ENCODE measurements around the gene DDB1.

DDB1 gene

GRCh38 chr11:61275191-61275590 lies 57.7 kb downstream of the DDB1 start:
- H3K4me3 ChIP-seq (ENCODE audit: low read depth, low read length), result no peak overlapping the region
- TF ChIP-seq, protein P1, sequence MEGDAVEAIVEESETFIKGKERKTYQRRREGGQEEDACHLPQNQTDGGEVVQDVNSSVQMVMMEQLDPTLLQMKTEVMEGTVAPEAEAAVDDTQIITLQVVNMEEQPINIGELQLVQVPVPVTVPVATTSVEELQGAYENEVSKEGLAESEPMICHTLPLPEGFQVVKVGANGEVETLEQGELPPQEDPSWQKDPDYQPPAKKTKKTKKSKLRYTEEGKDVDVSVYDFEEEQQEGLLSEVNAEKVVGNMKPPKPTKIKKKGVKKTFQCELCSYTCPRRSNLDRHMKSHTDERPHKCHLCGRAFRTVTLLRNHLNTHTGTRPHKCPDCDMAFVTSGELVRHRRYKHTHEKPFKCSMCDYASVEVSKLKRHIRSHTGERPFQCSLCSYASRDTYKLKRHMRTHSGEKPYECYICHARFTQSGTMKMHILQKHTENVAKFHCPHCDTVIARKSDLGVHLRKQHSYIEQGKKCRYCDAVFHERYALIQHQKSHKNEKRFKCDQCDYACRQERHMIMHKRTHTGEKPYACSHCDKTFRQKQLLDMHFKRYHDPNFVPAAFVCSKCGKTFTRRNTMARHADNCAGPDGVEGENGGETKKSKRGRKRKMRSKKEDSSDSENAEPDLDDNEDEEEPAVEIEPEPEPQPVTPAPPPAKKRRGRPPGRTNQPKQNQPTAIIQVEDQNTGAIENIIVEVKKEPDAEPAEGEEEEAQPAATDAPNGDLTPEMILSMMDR (IDR thresholded peaks at IDR 0.05; ENCODE audit: low read depth, low read length), result no peak

DNA sequence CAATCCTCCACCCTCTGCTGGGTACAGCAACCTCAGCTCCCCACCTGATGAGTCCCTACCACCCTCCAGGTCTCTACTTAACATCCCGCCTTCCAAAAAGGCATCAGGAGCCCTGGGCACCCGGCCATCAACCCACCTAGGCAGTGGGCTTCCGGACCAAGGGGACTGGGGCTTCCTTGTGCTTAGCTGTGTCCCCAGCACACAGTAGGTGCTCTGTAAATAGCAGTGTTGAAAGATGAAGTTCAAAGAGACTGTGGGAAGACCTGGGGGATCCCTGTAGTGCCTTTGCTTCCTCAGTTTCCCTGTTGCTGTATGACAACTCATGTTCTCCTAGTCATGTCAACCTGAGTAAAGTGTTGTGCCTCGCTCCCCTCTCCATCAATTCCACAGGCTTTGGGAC lies 58.8 kb downstream of the DDB1 start:
- no peak overlapping the region for H3K4me3 ChIP-seq (ENCODE audit: low read depth, low read length)
- TF ChIP-seq, protein P1 (IDR thresholded peaks at IDR 0.05; ENCODE audit: low read depth, low read length), result no peak

GRCh38 chr11:61273178-61274078 lies 59.5 kb downstream of the DDB1 start:
- no peak overlapping the region for H3K4me3 ChIP-seq (ENCODE audit: low read depth, low read length)
- TF ChIP-seq, protein P1 (IDR thresholded peaks at IDR 0.05; ENCODE audit: low read depth, low read length), result no peak

DNA sequence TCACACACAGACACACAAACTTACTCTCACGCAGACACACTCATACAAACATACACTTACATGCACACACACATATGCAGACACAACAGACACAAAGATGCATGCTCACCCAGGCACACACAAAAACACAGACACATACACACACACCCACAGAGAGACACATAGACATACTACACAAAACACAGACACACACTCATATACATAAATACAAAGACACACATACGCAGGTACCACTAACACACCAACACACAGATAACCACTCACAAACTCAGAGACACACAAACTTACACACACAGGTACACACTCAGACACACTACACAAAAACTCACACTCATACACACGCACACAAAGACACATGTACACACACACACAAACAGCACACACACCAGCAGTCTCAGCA lies 60.2 kb downstream of the DDB1 start:
- TF ChIP-seq, protein P1 (IDR thresholded peaks at IDR 0.05; ENCODE audit: low read depth, low read length), result no peak
- H3K4me3 ChIP-seq (ENCODE audit: low read depth, low read length), result no peak overlapping the region

DNA sequence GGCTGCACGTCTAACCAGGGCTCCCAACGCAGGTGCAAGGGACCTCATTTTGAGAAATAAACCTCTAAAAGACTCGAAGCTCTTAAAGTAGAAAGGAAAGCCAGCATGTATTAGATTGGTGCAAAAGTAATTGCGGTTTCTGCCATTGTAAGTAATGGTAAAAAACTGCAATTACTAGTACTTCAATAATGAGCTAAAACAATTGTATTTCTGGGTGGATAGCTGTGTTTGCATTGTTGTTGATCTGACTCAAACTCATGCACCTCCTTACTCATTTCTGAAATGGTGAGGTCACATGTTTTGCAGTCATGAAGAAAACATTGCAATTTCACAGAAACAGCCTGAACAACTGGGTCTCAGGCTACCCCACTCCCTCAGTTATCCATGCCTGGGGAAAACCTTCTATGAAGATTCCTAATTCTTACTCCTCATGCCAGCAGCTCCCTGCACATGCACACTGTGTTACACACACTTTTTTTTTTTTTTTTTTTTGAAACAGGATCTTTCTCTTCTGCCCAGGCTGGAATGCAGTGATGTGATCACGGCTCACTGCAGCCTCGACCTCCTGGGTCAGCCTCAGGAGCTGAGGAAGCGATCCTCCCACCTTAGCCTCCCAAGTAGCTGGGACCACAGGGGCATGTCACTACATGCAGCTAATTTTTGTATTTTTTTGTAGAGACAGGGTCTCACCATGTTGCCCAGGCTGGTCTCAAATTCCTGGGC lies 62.4 kb downstream of the DDB1 start:
- H3K4me3 ChIP-seq (ENCODE audit: low read depth, low read length), result no peak overlapping the region
- TF ChIP-seq, protein P1 (IDR thresholded peaks at IDR 0.05; ENCODE audit: low read depth, low read length), result no peak

DNA sequence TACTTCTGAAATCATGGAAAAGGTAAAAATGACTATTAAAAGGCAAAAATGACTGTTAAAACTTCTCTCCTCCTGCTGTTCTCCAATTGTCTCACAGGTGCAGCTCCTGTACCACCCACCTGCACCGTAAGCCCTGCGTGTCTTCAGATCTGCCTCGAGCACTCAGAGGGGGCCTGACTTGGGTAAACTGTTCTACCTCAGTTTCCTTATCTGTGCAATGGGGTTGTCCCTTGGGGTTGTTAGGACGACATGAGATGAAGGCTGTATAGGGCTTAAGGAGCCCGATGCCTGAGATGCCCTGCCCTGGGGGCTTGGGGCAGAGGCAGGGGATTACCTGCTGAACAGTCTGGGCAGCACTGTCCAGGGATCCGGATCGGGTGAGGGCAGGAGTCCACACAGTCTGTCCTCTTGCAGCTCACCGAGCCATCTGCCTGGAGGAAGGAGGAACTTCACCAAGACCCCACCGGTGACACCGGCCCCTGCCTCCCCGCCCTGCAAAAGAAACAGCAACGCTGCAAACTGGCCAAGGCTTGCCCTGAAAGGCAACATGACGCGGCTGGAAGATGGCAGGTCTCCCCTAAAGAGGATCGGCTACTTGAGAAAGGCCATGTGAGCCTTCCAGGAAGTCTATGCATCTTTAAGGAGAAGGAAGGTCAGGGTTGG lies 64.2 kb downstream of the DDB1 start:
- TF ChIP-seq, protein P1 (IDR thresholded peaks at IDR 0.05; ENCODE audit: low read depth, low read length), result no peak

More for the DNA sequence above, 64.2 kb downstream of the DDB1 start:
- H3K4me3 ChIP-seq (ENCODE audit: low read depth, low read length), result no peak overlapping the region

Data from WI38 (cell line).